HG02884 (cell line): ENCODE data around the gene MYOCOS.
"Not testable (repeated sequence)": the region's sequence is repeated elsewhere in the genome, so short reads cannot be mapped to it uniquely, and the experiment has no call there.

Experiments
- ATAC-seq: cut with Tn5 transposase; IDR thresholded peaks from one replicate; pipeline ENCODE4 v1.9.1; 2021; ENCODE audit warnings: mild to moderate bottlenecking, moderate library complexity; ENCODE audit not compliant: unreplicated experiment

Gene MYOCOS

DNA sequence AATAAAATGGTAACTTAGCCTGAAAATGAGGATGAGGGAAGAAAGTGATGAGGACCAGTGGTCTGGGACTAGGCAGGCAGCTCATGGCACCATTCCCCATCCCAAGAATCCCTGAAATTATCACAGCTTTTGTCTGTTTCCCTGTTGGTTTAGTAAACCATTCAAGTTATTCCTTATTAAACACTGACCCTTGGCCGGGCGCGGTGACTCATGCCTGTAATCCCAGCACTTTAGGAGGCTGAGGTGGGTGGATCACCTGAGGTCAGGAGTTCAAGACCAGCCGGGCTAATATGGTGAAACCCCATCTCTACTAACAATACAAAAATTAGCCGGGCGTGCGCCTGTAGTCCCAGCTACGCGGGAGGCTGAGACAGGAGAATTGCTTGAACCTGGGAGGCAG is 34.2 kb downstream of the MYOCOS start:
- not testable (repeated sequence) for ATAC-seq

DNA sequence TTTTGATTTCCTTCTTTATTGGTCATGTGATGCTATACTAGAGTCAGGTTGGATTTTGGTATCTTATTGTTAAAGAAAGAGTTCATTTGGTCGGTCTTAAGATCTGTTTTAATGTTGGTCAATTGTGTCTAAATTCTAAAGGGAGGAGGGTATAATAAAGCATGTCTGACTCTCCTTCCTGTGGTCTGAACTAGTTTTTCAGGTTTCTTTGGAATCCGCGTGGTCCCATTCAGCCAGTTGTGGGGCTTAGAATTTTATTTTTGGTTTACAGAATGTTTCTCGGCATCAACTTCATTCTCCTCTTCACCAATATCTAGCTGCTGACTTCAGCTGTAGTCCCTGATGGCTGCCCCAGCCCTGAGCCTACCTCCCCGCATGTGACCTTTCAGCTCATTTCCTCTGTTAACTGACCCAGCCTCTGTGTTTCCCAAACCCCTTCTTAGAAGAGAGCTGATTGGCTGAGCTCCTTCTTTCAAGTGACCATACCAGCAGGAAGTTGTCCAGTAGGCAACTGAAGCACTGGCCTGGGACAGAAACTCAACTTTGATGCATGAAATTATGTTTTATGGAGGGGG is 39.1 kb downstream of the MYOCOS start:
- no peak for ATAC-seq

DNA sequence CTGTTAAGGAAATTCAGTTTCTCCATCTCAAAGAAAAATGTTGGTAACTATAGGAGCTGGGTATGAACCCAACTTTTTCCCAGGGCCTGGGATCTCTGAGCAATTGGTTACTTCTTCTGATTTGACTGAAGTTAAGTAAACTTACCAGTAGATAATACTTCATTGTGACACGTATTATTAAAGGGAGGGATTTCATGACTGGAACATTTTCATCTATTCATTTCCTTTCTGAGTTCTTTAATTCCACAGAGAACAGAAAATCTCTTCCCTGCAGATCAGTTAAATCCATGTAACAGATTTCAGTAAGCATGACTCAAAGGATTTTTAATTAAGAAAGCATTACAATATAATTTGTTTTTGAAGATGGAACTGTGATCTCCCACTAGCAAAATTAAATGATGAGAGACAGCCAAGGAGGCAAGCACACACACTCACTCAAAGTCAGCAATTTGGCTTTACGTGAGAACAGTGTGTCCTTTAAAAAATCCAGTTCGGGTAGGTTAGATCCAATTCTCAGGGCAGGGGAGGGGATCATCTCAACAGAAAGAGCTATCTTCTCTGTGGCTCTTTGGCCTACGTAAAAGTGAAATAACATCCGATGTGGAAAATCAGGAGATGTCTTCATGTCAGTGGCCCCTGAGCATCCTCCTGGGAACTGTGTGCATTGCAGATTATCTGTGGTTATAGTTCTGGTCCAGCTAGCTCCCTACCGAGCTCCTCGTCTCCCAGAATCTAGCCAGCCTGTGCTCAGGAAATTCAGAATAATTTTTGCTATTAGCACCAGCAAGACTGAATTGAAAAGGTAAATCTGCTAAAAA is 41.2 kb downstream of the MYOCOS start:
- ATAC-seq = no peak

DNA sequence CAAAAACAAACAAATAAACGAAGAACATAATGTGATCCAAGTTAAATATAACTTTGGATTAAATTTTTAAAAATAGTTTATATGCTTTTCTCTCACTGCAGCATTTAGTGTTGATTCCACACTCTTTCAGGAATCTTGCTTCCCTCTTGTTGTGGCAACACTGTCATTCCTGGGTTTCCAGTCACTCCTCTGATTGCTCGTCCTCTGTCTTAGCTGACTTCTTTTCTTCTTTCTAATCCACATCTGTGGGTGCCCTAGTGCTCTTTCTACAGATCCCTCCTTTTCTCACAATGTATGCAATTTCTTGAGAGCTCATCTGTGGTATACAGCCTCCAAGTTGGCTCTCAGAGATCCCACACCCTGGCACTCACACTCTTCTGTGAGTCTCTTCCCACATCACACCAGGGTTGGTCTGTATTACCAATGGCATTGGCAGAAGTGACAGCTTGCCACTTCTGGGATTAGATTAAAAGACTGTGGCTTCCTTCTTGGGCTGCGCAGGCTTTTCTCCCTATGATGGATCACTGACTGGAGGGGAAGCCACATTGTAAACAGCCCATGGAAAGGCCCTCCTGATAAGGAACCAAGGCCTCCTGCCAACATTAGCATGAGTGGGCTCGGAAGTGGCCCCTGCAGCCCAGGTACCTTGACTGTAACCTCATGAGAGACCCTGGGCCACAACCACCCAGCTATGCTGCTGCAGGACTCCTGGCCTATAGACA is 42.0 kb downstream of the MYOCOS start:
- no peak for ATAC-seq

DNA sequence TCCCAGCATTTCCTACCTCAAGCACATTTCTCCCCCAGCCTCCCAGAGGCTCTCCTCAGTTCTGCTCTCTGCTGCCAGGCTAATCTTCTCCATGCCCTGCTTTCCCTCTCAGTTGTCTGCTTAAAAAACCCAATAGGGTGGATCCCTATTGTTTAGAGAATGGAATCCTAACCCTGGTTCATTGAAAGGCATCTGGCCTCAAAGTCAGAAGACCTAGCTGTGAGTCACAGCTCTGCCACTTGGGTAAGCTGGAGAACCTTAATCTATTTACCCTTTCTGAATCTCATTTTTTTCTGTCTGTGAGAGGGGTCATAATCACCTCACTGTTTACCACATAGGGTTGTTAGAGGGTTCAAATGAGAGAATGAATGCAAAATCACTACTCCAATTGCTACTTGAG is 42.9 kb downstream of the MYOCOS start:
- ATAC-seq = no peak

DNA sequence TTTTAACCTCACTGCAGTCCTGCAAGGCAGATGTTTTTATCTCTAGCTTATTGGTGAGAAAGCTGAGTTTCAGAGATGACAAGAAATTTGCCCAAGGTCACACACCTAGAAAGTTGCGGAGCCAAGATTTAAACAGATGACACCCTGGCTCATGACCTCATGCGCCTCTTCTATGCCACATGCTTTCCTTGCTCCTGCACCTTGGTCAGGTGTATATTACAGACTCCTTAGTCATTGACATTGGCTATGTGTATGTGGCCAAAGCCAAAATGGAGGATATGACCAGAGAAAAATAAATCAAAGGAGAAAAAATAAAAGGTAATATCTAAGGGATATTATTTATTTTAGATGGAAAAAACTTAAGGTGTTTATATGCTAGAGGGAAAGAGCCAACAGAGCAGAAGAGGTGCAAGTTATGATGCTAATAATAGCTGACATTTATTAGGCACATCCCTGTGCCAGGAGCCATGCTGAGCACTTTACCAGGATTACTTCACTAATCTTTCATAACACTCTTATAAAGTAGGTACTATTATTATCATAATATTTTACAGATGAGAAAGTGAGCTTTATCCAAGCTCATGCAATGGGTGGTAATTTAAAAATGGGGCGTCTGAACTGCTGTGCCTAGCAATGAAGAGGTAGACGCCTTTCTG is 44.2 kb downstream of the MYOCOS start:
- ATAC-seq = no peak

DNA sequence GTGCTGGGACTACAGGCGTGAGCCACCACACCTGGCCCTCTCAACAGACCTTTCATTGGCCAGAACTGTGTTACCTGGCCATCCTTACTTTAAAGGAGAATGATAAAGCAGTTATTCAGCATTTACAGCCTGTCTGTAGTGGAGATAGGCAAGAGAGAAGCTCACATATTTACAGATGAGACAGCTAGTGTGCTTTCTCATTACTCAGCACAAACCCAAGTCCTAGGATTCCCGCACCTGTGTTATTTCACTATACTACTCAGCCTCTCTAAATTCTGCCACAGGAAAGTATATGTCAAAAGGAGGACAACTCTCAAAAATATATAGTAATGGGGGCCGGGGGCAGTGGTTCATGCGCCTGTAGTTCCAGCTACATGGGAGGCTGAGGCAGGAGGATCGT is 46.3 kb downstream of the MYOCOS start:
- no peak for ATAC-seq

DNA sequence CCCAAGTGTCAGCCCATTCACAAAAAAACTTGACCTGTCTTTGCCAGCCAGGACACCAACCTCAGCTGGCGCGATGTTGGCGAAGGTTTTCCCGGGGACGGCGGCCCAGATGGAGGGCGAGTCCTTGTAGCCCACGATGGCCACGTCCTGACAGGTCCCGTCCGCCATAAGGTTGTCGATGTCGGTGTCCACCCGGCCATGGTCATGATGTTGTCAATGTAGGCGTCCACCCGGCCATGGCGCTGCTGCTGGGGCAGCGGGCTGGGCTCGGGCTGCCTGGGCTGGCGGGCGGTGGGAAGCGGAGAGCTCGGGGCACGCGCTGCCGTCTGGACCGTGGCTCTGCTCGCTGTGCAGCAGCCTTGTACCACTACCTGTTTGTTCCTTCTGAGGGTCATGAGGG is 48.7 kb downstream of the MYOCOS start:
- no peak for ATAC-seq

DNA sequence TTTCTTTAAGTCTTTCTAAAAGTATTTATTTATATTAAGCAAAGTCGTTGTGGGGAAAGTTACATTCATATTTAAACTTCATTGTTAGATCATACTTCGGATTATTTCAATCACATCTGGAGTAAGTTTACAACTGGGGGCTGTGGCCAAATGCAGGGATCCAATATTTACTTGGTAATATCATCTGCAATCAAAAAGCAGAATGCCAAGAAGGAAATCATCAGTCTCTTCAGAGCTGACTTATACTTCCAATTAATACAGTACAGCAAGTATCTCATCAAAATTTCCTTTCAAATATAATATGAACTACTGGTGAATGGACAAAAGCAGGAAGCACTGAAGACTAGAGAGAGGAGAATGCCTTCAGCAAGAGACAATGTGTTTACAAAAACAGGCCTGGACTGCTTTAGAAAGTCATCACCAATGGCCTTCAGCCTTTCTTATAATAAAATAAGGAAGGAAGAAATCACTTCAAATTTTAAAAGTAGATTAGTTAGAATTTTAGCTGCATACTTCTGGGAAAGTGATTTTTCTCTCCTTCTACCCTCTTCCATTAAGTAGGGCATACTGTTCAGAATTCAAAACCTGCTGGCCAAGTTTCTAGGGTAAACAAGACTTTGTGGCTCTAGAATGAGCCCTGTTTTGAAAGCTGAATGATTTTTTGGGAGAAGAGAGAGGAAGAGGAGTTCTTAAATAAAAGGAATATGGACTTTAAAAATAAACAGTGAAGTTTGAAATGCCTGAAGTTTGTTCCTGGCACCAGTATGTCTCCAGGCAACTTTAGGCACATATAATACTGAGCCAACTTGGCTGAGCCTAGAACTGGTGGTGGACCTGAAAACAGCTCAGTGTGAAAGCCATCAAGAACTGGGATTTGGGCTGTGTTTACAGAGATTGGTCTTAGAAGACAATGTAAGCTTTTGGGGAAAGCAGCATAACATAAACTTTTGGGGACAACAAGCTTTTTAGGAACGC is 52.7 kb downstream of the MYOCOS start:
- ATAC-seq = no peak
